Left renal pelvis (tissue), 4 donors: ENCODE data around the gene RTN1. TPM values are rescaled to one million over a fixed set of nuclear protein-coding genes. Genes with fewer than 3 reads are reported as not detected.

ENCODE experiments used
- DNase-seq, 4 donors: peaks; one replicate each; pipeline ENCODE4 v3.0.0-alpha.2; 2013; ENCODE audit warnings: low read depth in 4 of 4, low spot score in 3 of 4
- polyA plus RNA-seq, 4 donors: library from polyadenylated mRNA; unstranded; fragments of 120-200 nt; gene quantifications; one replicate each; pipeline ENCODE4 v1.2.1, GENCODE V29; 2013; ENCODE audit not compliant: insufficient read length in 4 of 4

RTN1 gene, protein sequence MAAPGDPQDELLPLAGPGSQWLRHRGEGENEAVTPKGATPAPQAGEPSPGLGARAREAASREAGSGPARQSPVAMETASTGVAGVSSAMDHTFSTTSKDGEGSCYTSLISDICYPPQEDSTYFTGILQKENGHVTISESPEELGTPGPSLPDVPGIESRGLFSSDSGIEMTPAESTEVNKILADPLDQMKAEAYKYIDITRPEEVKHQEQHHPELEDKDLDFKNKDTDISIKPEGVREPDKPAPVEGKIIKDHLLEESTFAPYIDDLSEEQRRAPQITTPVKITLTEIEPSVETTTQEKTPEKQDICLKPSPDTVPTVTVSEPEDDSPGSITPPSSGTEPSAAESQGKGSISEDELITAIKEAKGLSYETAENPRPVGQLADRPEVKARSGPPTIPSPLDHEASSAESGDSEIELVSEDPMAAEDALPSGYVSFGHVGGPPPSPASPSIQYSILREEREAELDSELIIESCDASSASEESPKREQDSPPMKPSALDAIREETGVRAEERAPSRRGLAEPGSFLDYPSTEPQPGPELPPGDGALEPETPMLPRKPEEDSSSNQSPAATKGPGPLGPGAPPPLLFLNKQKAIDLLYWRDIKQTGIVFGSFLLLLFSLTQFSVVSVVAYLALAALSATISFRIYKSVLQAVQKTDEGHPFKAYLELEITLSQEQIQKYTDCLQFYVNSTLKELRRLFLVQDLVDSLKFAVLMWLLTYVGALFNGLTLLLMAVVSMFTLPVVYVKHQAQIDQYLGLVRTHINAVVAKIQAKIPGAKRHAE
- 10 to 100 TPM in 1 of 4 donors, 1 to 10 TPM in 3; 3.3 to 16.9 (median 5.5) TPM for polyA plus RNA-seq

DNA sequence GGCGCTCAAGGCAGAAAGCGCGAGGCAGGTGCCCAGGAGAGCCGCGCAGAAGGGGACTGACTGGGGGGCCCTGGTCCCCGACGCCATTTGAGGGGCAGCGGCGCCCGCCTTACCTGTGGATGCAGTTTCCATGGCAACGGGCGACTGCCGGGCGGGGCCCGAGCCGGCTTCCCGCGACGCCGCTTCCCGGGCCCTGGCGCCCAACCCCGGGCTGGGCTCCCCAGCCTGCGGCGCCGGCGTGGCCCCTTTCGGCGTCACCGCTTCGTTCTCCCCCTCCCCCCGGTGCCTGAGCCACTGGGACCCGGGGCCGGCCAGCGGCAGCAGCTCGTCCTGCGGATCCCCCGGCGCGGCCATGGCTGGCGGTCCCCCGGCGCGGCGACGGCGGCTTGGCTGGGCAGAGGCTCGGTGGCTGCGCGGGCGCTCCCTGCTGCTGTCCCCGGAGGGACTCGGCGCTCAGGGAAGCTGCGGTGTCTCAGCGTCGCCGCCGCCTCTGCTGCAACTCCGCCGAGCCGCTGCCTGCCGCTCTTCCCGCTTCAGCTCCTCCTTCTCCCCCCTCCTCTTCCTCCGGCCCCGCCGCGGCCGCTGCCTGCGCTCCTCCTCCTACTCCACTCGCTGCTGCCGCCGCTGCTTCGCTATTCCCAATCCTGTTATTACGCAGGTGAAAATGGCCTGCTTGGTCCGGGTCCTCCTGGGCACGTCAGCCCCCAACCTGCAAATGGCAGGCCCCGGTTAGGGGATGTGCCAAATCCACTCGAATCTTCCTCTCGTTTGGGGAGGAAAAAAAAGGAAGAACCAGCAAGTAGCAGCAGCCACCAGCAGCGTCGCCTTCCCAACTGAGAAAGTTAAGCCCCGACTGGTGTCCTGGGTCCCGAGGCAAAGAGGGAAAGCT, at the start of gene RTN1:
TSS of gene RTN1 (minus strand) at position 500 of the 889 bp plus-strand sequence. CDS start at position 354, 146 bp downstream.
- peak; percentile 27 to 41 (median 34) for DNase-seq

GRCh38 chr14:59920378-59920683, 49.8 kb upstream of the RTN1 start:
- no peak for DNase-seq

GRCh38 chr14:59919570-59920377, 49.2 kb upstream of the RTN1 start, which contains the start of gene LRRC9:
LRRC9 (plus strand) TSS chr14:59920144.
- peak; percentile 54 to 67 (median 66) for DNase-seq

- DNase-seq, result peak; percentile 6 to 23 (median 18)
Measured at GRCh38 chr14:59918824-59919569, 48.4 kb upstream of the RTN1 start.

GRCh38 chr14:59913187-59913586, 42.6 kb upstream of the RTN1 start:
- DNase-seq, result no peak

DNA sequence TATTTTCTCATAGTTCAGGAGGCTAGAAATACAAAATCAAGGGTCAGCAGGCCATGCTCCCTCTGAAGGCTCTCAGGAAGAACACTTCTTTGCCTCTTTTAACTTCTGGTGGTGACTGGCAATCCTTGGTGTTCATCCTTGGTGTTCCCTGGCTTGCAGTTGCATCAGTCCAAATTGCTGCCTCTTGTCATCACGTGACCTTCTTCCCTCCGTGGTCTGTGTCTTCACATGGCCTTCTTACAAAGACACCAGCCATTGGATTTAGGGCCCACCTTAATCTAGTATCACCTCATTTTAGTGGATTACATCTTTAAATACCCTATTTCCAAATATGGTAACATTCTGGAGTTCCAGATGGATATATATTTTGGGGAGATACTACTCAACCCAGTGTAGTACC, 41.9 kb upstream of the RTN1 start:
- no peak for DNase-seq

GRCh38 chr14:59905188-59905587, 34.6 kb upstream of the RTN1 start:
- no peak for DNase-seq

- no peak for DNase-seq
Measured at GRCh38 chr14:59904184-59904583, 33.6 kb upstream of the RTN1 start.

DNA sequence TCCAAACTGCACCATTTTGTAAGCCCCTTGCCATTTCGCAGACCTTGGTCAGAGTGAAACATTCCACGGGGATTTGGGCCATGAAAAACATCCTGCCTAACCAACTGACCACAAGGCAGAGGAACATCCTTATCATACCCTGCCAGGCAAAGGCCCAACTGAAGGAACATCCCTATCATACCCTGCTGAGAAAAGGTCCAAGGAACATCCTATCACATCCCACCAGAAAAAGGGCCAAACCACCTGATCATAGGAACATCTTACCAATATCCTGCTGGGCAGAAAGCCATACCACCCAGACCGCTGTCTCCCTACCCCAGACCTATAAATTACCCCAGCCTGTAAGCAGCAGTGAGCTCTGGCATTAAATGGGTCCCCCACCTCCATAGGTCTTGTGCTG, 30.0 kb upstream of the RTN1 start:
- no peak for DNase-seq

- DNase-seq, result peak in 3 of 4 donors; percentile 1 to 3 (median 2)
Measured at GRCh38 chr14:59897757-59898383, 27.3 kb upstream of the RTN1 start.

- no peak for DNase-seq
Measured at GRCh38 chr14:59895721-59896120, 25.1 kb upstream of the RTN1 start.

- no peak for DNase-seq
Measured at GRCh38 chr14:59890676-59891075, 20.1 kb upstream of the RTN1 start.

DNA sequence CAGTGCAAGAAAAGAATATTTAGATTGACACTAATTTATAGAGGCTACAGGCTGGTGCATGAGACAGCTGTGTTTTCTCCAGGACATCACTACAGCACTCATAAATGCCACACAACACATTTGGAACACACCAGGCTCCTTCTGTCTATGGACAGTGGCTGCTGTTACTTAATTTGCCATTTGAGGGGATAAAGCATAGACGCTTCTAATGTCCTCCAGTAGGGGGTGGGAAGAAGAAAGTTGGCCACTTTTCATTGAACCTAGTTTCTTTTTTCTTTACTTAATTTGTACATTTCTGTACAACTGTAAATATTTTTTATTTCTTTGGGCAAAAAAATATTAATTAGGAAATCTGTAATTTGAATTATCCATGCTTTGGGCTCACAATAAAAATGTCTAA, 12.4 kb upstream of the RTN1 start:
- no peak for DNase-seq

- DNase-seq, result no peak
Measured at GRCh38 chr14:59871166-59871495, 555 bp upstream of the RTN1 start.

GRCh38 chr14:59869381-59870255, 958 bp downstream of the RTN1 start:
- no peak for DNase-seq

DNA sequence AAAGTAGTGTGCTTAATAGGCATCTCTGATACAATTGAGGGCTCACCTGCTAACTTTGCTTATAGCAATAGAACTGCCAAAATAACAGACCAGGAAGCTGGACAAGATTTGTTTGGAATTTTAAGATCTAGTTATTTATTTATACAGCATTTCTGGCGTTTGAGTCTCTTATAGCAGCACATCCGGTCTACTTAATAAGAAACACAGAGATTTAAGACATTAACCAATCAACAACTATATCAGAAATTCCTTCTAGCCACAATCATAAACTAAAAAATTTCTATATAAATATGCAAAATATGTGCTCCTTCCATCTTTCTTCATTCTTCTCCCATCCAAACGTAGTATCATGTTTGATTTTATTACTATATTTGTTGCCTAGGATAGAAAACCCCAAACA, 2.6 kb downstream of the RTN1 start:
- DNase-seq, result no peak

DNA sequence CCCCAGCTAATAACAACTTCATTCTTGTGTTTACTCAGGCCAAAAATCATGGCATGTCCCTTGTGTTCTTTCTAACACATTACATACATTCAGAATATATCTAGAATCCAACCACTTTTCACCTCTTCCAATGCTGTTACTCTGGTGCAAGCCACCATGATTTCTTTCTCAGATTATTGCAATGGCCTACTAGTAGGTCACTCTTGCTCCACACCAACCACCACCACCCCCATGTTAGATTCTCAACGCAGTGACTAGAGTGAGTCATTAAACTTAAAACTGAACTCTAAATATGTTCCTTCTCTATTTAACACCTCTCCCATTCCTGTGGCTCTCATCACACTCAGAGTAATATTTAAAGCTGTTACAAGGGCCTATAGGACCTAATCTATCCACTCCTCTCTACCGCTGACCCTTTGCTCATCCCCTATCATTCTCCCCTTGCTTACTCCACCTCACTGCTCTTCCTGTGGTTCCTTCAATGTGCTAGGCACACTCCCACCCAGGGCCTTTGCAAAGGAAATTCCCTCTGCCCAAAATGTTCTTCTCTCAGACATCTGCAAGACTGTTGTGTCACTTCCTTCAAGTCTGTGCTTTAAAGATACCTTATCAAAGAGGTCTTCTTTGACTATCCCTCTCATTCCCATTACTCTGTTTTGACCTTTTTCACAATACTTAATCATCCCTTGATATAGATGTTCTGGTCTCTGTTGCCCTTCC, 6.6 kb downstream of the RTN1 start:
- DNase-seq, result no peak
